Memory B cell (primary cell): ENCODE measurements around the gene PRMT5.

Experiments used
- ATAC-seq: fragments of 150-1000 bp; cut with Tn5 transposase; 2 replicates; pipeline ENCODE4 v1.10.0; 2021; ENCODE audit warnings: low read depth, mild to moderate bottlenecking, moderate library complexity
- DNase-seq, 2 donors: peaks; one replicate each; pipeline ENCODE4 v3.0.0; 2022; ENCODE audit warnings: low spot score in 2 of 2
- H3K27ac Mint-ChIP-seq: one replicate; pipeline ENCODE4 v1.8.0; 2022; ENCODE audit warnings: mild to moderate bottlenecking, moderate library complexity, mixed read lengths
- H3K27me3 Mint-ChIP-seq: one replicate; pipeline ENCODE4 v1.8.0; 2022; ENCODE audit warnings: mixed read lengths
- H3K36me3 Mint-ChIP-seq: one replicate; pipeline ENCODE4 v1.8.0; 2022; ENCODE audit warnings: mild to moderate bottlenecking, mixed read lengths
- H3K4me1 Mint-ChIP-seq: one replicate; pipeline ENCODE4 v1.8.0; 2022; ENCODE audit warnings: mixed read lengths
- H3K4me3 Mint-ChIP-seq: one replicate; pipeline ENCODE4 v1.8.0; 2022; ENCODE audit warnings: mild to moderate bottlenecking, moderate library complexity, mixed read lengths
- H3K9me3 Mint-ChIP-seq: one replicate; pipeline ENCODE4 v1.8.0; 2022; ENCODE audit warnings: mixed read lengths

The PRMT5 gene

DNA sequence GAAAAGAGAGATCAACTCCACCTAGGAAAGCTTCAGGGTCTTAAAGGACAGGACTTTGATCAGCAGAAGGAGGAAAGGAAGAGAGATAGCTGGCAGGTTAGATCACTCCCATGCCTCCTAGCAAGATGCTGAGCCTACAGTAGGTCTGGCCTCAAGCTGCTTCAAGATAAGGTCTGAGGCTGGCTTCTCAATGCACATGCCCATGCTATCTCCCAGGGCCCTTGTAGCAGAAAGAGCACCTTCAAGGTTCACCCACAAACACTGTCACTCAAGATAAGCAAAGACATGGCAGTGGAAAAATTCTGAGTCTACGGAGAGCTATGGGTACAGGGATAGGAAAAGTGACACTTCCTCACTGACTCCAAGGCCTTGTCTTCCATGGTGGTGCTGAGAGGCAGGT lies 31.8 kb downstream of the PRMT5 start:
- DNase-seq, result no peak
- Mint-ChIP-seq H3K4me3 (no peak overlapping the region), H3K27ac (peak overlapping the region; percentile 46), H3K27me3 (no peaks in the 10 kb centered on the region), H3K36me3 (peaks cover 22% of the 10 kb centered on the region), H3K4me1 (peaks cover 7% of the 10 kb centered on the region), H3K9me3 (no peaks in the 10 kb centered on the region)
- no peak for ATAC-seq

DNA sequence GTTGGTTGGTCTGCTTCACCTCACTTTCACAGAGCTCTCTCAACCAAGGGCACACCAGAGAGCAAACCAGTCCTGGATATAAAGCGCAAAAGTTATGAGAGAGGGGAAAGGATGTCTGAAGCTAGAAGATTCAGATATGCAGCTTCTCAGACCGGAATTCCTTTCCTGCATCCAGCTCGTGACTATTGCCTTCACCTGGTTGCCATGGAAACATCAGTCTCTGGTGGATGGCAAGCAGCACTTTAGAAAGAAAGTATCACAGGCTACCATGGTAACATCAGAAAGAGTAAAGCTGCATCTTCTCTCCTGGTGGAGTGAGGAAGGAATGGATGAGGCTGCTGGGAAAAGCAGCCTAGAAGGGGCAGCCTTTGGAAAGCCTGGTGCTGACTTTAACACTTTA lies 32.4 kb downstream of the PRMT5 start:
- H3K4me3 Mint-ChIP-seq, result no peak overlapping the region
- ATAC-seq, result no peak

DNA sequence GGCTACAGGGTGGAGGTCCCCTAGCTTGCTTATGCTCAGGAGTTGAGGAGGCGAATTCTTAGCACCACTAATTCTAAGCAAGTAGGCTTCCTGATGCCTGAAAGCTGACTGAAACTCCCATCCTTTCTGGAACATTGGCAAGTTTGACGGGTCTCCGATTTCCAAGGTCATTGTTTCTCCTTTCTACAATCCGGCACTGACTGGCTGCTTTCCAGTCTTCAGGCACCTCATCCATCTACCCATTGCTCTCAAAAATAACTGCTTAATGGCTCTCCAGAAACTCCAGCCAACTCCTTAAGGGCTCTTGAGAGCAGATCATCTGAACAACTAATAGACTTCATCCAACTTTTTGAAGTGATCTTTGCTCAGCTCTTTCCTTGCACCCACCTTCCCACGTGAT lies 32.8 kb downstream of the PRMT5 start:
- no peak for ATAC-seq

More for the DNA sequence above, 32.4 kb downstream of the PRMT5 start:
- Mint-ChIP-seq H3K4me1 (peaks cover 7% of the 10 kb centered on the region), H3K9me3 (no peaks in the 10 kb centered on the region), H3K27me3 (no peaks in the 10 kb centered on the region), H3K27ac (peak overlapping the region; percentile 41), H3K36me3 (peaks cover 20% of the 10 kb centered on the region)
- no peak for DNase-seq

DNA sequence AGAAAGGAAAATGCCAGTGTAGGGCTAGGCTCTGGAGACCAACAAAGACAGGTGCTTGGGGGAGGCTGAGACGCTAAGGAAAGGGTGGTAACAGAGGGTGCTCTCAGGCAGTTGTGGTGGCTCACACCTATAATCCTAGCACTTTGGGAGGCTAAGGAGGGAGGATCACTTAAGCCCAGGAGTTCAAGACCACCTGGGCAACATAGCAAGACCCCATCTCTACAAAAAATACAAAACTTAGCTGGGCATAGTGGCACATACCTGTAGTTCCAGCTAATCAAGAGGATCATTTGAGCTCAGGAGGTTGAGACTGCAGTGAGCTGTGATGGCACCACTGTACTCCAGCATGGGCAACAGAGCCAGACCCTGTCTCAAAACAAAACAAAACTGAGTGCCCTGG lies 33.8 kb downstream of the PRMT5 start:
- no peak for ATAC-seq
- no peaks in the 10 kb centered on the region for H3K27me3 Mint-ChIP-seq
- peaks cover 7% of the 10 kb centered on the region for H3K4me1 Mint-ChIP-seq
- no peak overlapping the region for H3K4me3 Mint-ChIP-seq
- no peak for DNase-seq
- H3K36me3 Mint-ChIP-seq, result peaks cover 10% of the 10 kb centered on the region
- H3K9me3 Mint-ChIP-seq, result no peaks in the 10 kb centered on the region
- H3K27ac Mint-ChIP-seq, result no peak overlapping the region

More for the DNA sequence above, 32.8 kb downstream of the PRMT5 start:
- no peaks in the 10 kb centered on the region for H3K9me3 Mint-ChIP-seq
- DNase-seq, result no peak
- H3K27ac Mint-ChIP-seq, result peak overlapping the region; percentile 41
- H3K4me3 Mint-ChIP-seq, result no peak overlapping the region
- H3K4me1 Mint-ChIP-seq, result peaks cover 7% of the 10 kb centered on the region
- H3K36me3 Mint-ChIP-seq, result peaks cover 16% of the 10 kb centered on the region
- H3K27me3 Mint-ChIP-seq, result no peaks in the 10 kb centered on the region

DNA sequence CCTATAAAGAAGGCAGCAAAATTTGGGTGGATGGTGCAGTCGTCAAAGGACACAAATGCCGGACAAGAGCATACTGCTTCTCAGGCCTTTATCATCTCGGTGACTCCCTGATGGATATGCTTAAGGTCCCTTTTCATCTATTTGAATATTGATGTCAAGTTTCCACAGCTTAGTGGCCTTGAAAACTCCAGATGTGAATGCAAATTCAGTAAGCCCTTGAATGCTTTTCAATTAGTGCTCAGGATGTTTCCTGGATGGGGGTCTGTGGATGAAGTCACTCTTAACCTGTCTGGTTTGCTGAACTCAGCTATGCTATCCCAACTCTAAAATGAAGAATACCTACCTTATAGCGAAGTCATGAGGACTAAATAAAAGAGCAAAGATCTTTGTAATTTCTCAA lies 35.5 kb downstream of the PRMT5 start:
- Mint-ChIP-seq H3K9me3 (no peaks in the 10 kb centered on the region), H3K36me3 (peaks cover 13% of the 10 kb centered on the region), H3K27ac (no peak overlapping the region), H3K27me3 (no peaks in the 10 kb centered on the region), H3K4me3 (no peak overlapping the region), H3K4me1 (peaks cover 12% of the 10 kb centered on the region)
- ATAC-seq (no peak), DNase-seq (no peak)

DNA sequence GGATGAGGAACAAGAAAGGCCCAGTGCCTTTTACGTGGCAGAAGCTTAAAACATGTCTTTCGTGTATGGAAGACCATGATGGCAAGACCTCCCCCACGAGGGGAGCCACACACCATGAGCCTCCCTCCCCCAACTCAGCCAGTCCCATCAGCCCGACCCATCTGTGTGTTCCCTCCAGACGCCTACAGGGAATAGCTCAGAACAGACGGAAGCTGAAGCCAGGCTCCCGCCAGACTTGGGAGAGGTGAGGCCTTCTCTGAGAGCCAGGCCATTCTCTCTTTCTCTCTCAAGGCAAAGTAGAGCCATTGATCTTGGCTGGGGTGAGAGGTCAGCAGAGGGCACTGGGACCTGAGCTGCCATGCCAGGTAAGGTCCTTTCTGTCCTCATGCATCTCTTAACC lies 36.7 kb downstream of the PRMT5 start:
- no peak overlapping the region for H3K27ac Mint-ChIP-seq
- H3K36me3 Mint-ChIP-seq, result peaks cover 10% of the 10 kb centered on the region
- DNase-seq (no peak), ATAC-seq (no peak)
- H3K4me3 Mint-ChIP-seq, result no peak overlapping the region
- peaks cover 17% of the 10 kb centered on the region for H3K4me1 Mint-ChIP-seq
- H3K27me3 Mint-ChIP-seq, result no peaks in the 10 kb centered on the region
- H3K9me3 Mint-ChIP-seq, result no peaks in the 10 kb centered on the region

DNA sequence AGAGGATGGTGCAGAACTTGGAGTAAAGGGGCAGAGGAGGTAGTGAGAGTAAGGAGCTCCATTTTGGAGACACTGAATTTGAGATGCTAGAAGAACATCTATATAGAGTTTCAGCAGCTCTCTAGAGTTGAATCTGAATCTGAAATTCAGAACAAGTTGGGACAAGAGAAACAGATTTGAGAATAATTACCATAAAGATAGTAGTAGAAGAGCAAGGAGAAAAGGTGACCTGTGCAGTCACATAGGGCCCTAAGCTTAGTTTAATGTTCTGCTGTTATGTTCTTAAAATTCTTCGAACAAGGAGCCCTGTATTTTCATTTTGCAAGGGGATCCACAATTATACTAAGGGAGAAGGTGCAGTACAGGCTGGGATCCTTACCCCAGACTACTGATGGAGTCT lies 38.8 kb downstream of the PRMT5 start:
- Mint-ChIP-seq H3K9me3 (no peaks in the 10 kb centered on the region), H3K4me3 (no peak overlapping the region), H3K36me3 (peaks cover 7% of the 10 kb centered on the region), H3K4me1 (peaks cover 27% of the 10 kb centered on the region), H3K27ac (peak overlapping the region; percentile 21), H3K27me3 (no peaks in the 10 kb centered on the region)
- ATAC-seq (no peak), DNase-seq (no peak)

DNA sequence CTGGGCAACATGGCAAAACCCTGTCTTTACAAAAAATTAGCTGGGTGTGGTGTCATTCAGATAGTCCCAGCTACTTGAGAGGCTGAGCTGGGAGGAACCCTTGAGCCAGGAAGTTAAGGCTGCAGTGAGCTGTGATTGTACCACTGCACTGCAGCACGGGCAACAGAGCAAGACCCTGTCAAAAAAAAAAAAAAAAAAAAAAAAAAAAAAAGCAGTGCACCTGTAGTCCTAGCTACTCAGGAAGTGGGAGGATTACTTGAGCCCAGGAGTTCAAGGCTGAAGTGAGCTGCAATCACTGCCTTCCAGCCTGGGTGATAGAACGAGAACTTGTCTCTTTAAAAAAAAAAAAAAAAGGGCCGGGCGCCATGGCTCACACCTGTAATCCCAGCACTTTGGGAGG lies 40.5 kb downstream of the PRMT5 start:
- peak in 1 of 2 donors; percentile 9 for DNase-seq
- H3K4me1 Mint-ChIP-seq, result peaks cover 35% of the 10 kb centered on the region

DNA sequence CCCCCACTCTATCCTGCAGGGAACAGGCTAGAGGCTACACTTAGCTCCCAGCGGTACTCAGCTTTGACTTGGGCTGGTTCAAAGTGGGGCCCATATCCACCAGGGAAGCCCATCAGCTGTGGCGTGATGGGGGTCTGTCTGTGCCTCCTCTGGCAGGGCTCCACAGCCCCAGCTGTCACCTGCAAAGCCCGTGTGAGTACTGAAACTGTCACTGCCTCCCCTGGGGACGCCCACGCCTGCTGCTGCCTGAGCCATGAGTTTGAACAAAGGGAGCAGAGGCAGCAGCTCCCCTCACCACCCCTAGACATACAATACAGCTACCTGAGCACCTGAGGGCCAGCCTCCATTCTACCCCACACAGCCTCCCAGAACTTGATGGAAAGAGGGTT lies 41.2 kb downstream of the PRMT5 start:
- no peaks in the 10 kb centered on the region for H3K9me3 Mint-ChIP-seq
- peak; percentile 58 to 65 for DNase-seq

More for the DNA sequence above, 40.5 kb downstream of the PRMT5 start:
- Mint-ChIP-seq H3K36me3 (peaks cover 7% of the 10 kb centered on the region), H3K27me3 (no peaks in the 10 kb centered on the region), H3K9me3 (no peaks in the 10 kb centered on the region), H3K27ac (peak overlapping the region; percentile 94), H3K4me3 (peak overlapping the region; percentile 90)
- peak; percentile 31 for ATAC-seq

DNA sequence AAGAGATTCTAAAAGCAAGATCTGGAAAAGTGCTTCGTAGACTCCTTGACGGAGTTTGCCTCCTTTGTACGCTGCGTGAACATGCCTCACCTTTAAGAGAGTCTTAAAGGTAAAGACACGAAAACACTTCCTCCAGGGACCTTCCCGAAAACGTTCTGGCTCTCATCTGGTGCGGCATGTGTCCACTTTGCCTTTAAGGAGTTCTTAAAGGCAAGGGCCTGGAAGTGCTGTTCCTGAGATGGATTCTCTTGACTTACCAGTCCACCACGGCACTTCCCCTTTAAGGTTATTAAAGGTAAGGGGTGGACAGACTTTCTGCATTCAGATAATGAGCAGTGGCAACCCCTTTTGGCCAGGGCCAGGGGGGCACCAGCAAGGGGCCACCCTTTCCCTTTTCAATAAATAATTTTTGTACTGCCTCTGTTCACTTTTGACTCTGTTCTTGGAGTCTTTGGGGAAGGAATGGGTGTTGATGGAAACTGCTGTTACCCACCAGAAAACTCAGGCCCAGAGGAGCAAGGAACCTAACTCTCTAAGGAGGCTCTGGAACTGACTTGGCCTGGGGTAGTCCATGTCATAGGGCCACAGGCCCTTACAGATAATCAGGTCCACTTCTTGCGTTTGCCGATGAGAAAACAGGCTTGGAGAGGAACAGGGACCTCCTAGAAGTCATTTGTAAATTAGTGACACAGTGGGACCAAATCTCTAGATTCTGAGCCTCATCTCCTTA lies 41.8 kb downstream of the PRMT5 start:
- ATAC-seq (peak; percentile 25), DNase-seq (peak; percentile 22 to 31)
- Mint-ChIP-seq H3K4me1 (peaks cover 41% of the 10 kb centered on the region), H3K27ac (peak overlapping the region; percentile 94), H3K36me3 (peaks cover 4% of the 10 kb centered on the region), H3K4me3 (peak overlapping the region; percentile 90), H3K9me3 (no peaks in the 10 kb centered on the region), H3K27me3 (no peaks in the 10 kb centered on the region)

More for the DNA sequence above, 41.2 kb downstream of the PRMT5 start:
- ATAC-seq, result peak; percentile 61
- H3K4me1 Mint-ChIP-seq, result peaks cover 37% of the 10 kb centered on the region
- peak overlapping the region; percentile 90 for H3K4me3 Mint-ChIP-seq
- peaks cover 4% of the 10 kb centered on the region for H3K36me3 Mint-ChIP-seq
- H3K27ac Mint-ChIP-seq, result peak overlapping the region; percentile 94
- no peaks in the 10 kb centered on the region for H3K27me3 Mint-ChIP-seq

DNA sequence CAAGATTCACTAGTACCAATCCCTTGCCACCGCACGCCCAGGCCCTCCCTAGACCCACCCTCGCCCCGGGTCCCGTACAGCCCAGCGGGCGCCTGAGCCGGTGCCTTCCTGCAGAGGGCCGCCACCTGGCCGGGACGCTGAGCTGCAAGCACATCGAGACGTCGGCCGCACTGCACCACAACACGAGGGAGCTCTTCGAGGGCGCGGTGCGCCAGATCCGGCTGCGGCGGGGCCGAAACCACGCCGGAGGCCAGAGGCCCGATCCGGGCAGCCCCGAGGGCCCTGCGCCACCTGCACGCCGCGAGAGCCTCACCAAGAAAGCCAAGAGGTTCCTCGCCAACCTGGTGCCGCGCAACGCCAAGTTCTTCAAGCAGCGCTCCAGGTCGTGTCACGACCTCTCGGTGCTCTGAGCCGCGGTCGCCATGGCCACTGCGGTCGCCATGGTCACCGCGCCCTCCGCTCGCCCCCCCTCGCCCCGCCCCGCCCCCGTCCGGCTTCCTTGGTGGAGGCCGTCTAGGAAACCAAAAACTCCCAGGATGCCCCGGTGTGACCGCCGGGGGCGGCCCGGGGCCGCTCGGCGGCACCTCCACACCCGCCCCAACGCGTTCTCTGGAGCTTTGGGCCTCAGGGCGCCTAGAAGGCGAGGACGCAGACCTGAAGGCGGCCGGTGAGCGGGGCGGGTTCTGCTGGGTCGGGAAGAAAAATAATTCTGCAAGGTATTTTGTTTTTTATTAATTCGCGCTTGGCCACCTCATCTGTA lies 42.5 kb downstream of the PRMT5 start:
- no peaks in the 10 kb centered on the region for H3K27me3 Mint-ChIP-seq
- peaks cover 46% of the 10 kb centered on the region for H3K4me1 Mint-ChIP-seq
- peaks cover 4% of the 10 kb centered on the region for H3K36me3 Mint-ChIP-seq
- ATAC-seq, result peak; percentile 63
- H3K27ac Mint-ChIP-seq, result peak overlapping the region; percentile 94
- H3K4me3 Mint-ChIP-seq, result peak overlapping the region; percentile 90
- no peaks in the 10 kb centered on the region for H3K9me3 Mint-ChIP-seq
- peak; percentile 54 to 64 for DNase-seq

DNA sequence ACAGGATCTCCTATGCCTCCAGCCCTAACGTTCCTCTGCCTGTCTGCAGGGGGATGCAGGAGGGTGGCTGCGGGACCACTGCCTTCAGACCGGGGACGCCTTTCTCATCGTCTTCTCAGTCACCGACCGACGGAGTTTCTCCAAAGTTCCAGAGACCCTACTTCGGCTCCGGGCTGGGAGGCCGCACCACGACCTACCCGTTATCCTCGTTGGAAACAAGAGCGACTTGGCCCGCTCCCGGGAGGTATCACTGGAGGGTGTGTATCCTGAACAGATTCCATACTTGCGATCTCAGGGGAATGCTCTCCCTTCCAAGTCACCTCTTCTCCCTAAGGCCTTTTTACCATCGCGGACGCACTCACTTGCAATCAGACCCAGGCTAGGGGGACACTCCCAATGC lies 43.2 kb downstream of the PRMT5 start:
- H3K9me3 Mint-ChIP-seq, result no peaks in the 10 kb centered on the region
- DNase-seq (no peak), ATAC-seq (no peak)
- peaks cover 47% of the 10 kb centered on the region for H3K4me1 Mint-ChIP-seq
- peak overlapping the region; percentile 94 for H3K27ac Mint-ChIP-seq
- no peaks in the 10 kb centered on the region for H3K27me3 Mint-ChIP-seq
- peak overlapping the region; percentile 90 for H3K4me3 Mint-ChIP-seq
- peaks cover 4% of the 10 kb centered on the region for H3K36me3 Mint-ChIP-seq

DNA sequence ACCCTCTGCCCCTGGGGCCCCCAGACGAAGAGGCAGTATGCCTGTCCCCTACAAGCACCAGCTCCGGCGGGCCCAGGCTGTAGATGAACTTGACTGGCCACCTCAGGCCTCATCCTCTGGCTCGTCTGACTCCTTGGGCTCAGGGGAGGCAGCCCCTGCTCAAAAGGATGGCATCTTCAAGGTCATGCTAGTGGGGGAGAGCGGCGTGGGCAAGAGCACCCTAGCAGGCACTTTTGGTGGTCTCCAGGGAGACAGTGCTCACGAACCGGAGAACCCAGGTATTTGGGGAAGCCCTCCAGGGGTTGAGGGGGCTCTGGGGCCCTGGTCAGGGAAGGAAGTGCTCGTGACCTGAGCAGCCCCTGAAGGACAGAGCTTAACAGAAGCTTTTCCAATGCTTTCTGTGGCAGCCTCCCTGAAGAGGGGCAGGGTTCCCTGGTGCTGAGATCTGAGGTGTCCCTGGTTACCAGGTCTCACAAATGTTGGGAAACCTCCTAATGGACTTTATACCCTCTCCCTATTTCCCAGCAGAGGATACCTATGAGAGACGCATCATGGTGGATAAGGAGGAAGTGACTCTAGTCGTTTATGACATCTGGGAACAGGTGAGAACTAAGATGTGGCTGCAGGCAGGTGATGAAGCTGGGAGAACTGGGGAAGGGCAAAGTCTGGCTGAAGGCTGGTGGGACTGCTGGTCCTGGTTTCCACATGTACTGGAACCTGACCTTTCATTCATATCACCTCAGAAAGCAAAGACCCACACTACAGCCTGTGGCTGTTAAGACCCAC lies 44.2 kb downstream of the PRMT5 start:
- no peak for ATAC-seq
- H3K9me3 Mint-ChIP-seq, result no peaks in the 10 kb centered on the region
- no peak overlapping the region for H3K27ac Mint-ChIP-seq
- peaks cover 42% of the 10 kb centered on the region for H3K4me1 Mint-ChIP-seq
- H3K27me3 Mint-ChIP-seq, result no peaks in the 10 kb centered on the region
- no peaks in the 10 kb centered on the region for H3K36me3 Mint-ChIP-seq
- DNase-seq, result no peak
- peak overlapping the region; percentile 28 for H3K4me3 Mint-ChIP-seq
